H1 (cell line): Measurements from ENCODE around the gene TRAF1. TPM values are rescaled to one million over a fixed set of nuclear protein-coding genes. Genes with fewer than 3 reads are reported as not detected.

Experiments
- BCL11A ChIP-seq, 2 experiments: IDR thresholded peaks; one replicate each; pipeline ENCODE4 v1.6.1; 2011; ENCODE audit warnings: low read depth in 2 of 2, low read length in 2 of 2, mild to moderate bottlenecking in 2 of 2
- BRCA1 ChIP-seq: IDR thresholded peaks from 2 replicates; pipeline ENCODE4 v1.6.1; 2012; ENCODE audit warnings: low read depth, low read length, improper control_type of control experiment
- FOSL1 ChIP-seq: IDR thresholded peaks from 2 replicates; pipeline ENCODE4 v1.6.1; 2011; ENCODE audit warnings: mild to moderate bottlenecking, low read depth, low read length, moderate library complexity; ENCODE audit not compliant: insufficient read depth
- polyA plus RNA-seq, 7 experiments: library from polyadenylated mRNA; depleted of rRNA in 3 of 7; stranded (reverse) in 5 of 7; unstranded in 2 of 7; fragments of >200 nt in 5 of 7; fragments of 200-250 nt in 2 of 7; gene quantifications; 1 replicate in 5 of 7; 2 replicates in 1 of 7; 4 replicates in 1 of 7; pipeline versions ENCODE4 v1.2.1 to v1.2.3, GENCODE V29; 2011 to 2013; ENCODE audit warnings: missing spikeins in 2 of 7, mixed read lengths in 2 of 7
- total RNA-seq: library from RNA; stranded (reverse); fragmentation: NEBNext Ultra II Directional; extraction: Animal tissue kit (Norgen Biotek cat#: 25700); gene quantifications from 2 replicates; pipeline ENCODE4 v1.2.1, GENCODE V29; 2021

TRAF1 gene
- total and polyA plus RNA-seq, 2 of the 8 experiments (the other 6 are each of a cell fraction or from before 2014, with no cell fraction given): 1.6 to 3.2 TPM

- TF ChIP-seq BRCA1 (no peak), BCL11A (IDR thresholded peaks at IDR 0.05; ENCODE audit: low read depth in 2 of 2, low read length in 2 of 2) (no peak), FOSL1 (no peak)
These were observed 5.8 kb downstream of the TRAF1 start (continued) for GRCh38 chr9:120920806-120921178.
